A549 (cell line): ENCODE results near the gene NEK7. TPM values are rescaled to one million over a fixed set of nuclear protein-coding genes. Genes with fewer than 3 reads are reported as not detected.

Experiments used
- ATAC-seq, 2 experiments: fragments of 200-7000 bp in 1 of 2; fragments of >200 bp in 1 of 2; cut with Nextera tagmentation in 1 of 2; cut with Tn5 transposase in 1 of 2; 3 replicates each; pipeline versions ENCODE4 v1.8.0 to v1.9.1; 2018 to 2020; ENCODE audit warnings: mild to moderate bottlenecking in 1 of 2, moderate library complexity in 1 of 2
- CTCF ChIA-PET: fragments of 300-600 bp; sonication (Branson Sonifier 250); formaldehyde crosslinking; extraction: SDS; loops from one replicate; lab custom pipeline; 2021; ENCODE audit warnings: antibody characterized with exemption, inconsistent platforms; lab: Yijun Ruan, JAX
- POLR2A ChIA-PET: fragments of 350-600 bp; formaldehyde crosslinking; extraction: SDS; loops from one replicate; lab custom pipeline; 2021; ENCODE audit warnings: antibody characterized with exemption, inconsistent platforms; lab: Yijun Ruan, JAX
- DNase-seq, 2 experiments: peaks; one replicate each; pipeline versions ENCODE4 v3.0.0 to v3.0.0-alpha.2; 2011 to 2016; ENCODE audit warnings: low read depth in 1 of 2, low spot score in 1 of 2
- FAIRE-seq: peaks from 2 replicates; lab custom pipeline; 2011; peaks lifted over from hg19 to GRCh38; lab: Jason Lieb, UNC
- H3K27ac ChIP-seq, 2 experiments: fragments of >200 bp; sonication (Bioruptor Twin); formaldehyde crosslinking; 3 replicates each; pipeline ENCODE4 v1.5.1; 2016 to 2017
- H3K4me1 ChIP-seq: fragments of >200 bp; sonication (Bioruptor Twin); formaldehyde crosslinking; 3 replicates; pipeline ENCODE4 v1.6.1; 2016
- H3K4me2 ChIP-seq: fragments of >200 bp; sonication (Bioruptor Twin); formaldehyde crosslinking; 3 replicates; pipeline ENCODE4 v1.6.1; 2016
- H3K4me3 ChIP-seq: fragments of >200 bp; sonication (Bioruptor Twin); formaldehyde crosslinking; 3 replicates; pipeline ENCODE4 v1.5.1; 2016
- H3K9me3 ChIP-seq: fragments of >200 bp; sonication (Bioruptor Twin); formaldehyde crosslinking; 3 replicates; pipeline ENCODE4 v1.6.1; 2016
- CBX2 ChIP-seq: fragments of 200-600 bp; sonication (generic); IDR thresholded peaks from 2 replicates; pipeline ENCODE4 v1.6.1; 2016; ENCODE audit warnings: low read depth, mild to moderate bottlenecking, borderline replicate concordance
- CBX8 ChIP-seq: fragments of 200-600 bp; sonication (generic); IDR thresholded peaks from 2 replicates; pipeline ENCODE4 v1.6.1; 2016
- CEBPB ChIP-seq, 2 experiments: fragments of >200 bp in 1 of 2; sonication (Bioruptor Twin) in 1 of 2; formaldehyde crosslinking in 1 of 2; IDR thresholded peaks; 2 replicates each; pipeline ENCODE4 v1.6.1; 2012 to 2016
- CHD2 ChIP-seq: fragments of 150-350 bp; IDR thresholded peaks from 2 replicates; pipeline ENCODE4 v1.6.1; 2014; ENCODE audit warnings: low read length; ENCODE audit not compliant: partially characterized antibody
- CHD4 ChIP-seq: fragments of 200-600 bp; sonication (generic); IDR thresholded peaks from 2 replicates; pipeline ENCODE4 v1.6.1; 2016; ENCODE audit warnings: antibody characterized with exemption, mild to moderate bottlenecking, borderline replicate concordance
- EHMT2 ChIP-seq: fragments of 200-600 bp; sonication (generic); IDR thresholded peaks from 2 replicates; pipeline ENCODE4 v1.6.1; 2016; ENCODE audit warnings: antibody characterized with exemption, low read depth, mild to moderate bottlenecking, moderate library complexity
- EP300 ChIP-seq, 2 experiments: fragments of >200 bp; sonication (Bioruptor Twin); formaldehyde crosslinking; IDR thresholded peaks; 2 replicates in 1 of 2; 3 replicates in 1 of 2; pipeline ENCODE4 v1.6.1; 2016 to 2017
- ESRRA ChIP-seq: fragments of 150-350 bp; IDR thresholded peaks from 2 replicates; pipeline ENCODE4 v1.6.1; 2014; ENCODE audit warnings: mild to moderate bottlenecking, low read length, borderline replicate concordance
- GATA3 ChIP-seq: IDR thresholded peaks from 2 replicates; pipeline ENCODE4 v1.6.1; 2012; ENCODE audit warnings: borderline replicate concordance
- HEYL ChIP-seq: fragments of 250-450 bp; sonication (Bioruptor Pico); IDR thresholded peaks from 2 replicates; pipeline ENCODE4 v1.8.0; 2021; ENCODE audit warnings: mild to moderate bottlenecking, moderate library complexity
- HOXA7 ChIP-seq: fragments of 250-450 bp; sonication (Bioruptor Pico); IDR thresholded peaks from 2 replicates; pipeline ENCODE4 v1.5.0; 2020; ENCODE audit warnings: mild to moderate bottlenecking, moderate library complexity
- HOXB13 ChIP-seq: fragments of 250-450 bp; sonication (Bioruptor Pico); IDR thresholded peaks from 2 replicates; pipeline ENCODE4 v1.5.0; 2020; ENCODE audit warnings: low read depth, mild to moderate bottlenecking, moderate library complexity
- JUNB ChIP-seq: fragments of >200 bp; sonication (Bioruptor Twin); formaldehyde crosslinking; IDR thresholded peaks from 2 replicates; pipeline ENCODE4 v1.6.1; 2016
- KDM1A ChIP-seq: fragments of 200-600 bp; sonication (generic); IDR thresholded peaks from 2 replicates; pipeline ENCODE4 v1.6.1; 2016; ENCODE audit warnings: low read depth, mild to moderate bottlenecking
- MAZ ChIP-seq: fragments of 150-350 bp; IDR thresholded peaks from 2 replicates; pipeline ENCODE4 v1.6.1; 2014; ENCODE audit warnings: antibody characterized with exemption, low read depth, low read length, borderline replicate concordance
- NFE2L2 ChIP-seq: fragments of 150-350 bp; conservative IDR thresholded peaks from 2 replicates; pipeline ENCODE4 v1.6.1; 2014; ENCODE audit warnings: low read length
- NPAS2 ChIP-seq: fragments of 250-450 bp; sonication (Bioruptor Pico); IDR thresholded peaks from 2 replicates; pipeline ENCODE4 v1.8.0; 2022; ENCODE audit warnings: mild to moderate bottlenecking, moderate library complexity, borderline replicate concordance
- PHF8 ChIP-seq: fragments of 200-600 bp; sonication (generic); IDR thresholded peaks from 2 replicates; pipeline ENCODE4 v1.6.1; 2016; ENCODE audit warnings: low read depth, mild to moderate bottlenecking, antibody characterized with exemption, moderate library complexity, borderline replicate concordance
- POLR2AphosphoS2 ChIP-seq: conservative IDR thresholded peaks from 2 replicates; pipeline ENCODE4 v1.6.1; 2012; ENCODE audit warnings: low read length, improper control_type of control experiment, inconsistent platforms
- RFX5 ChIP-seq: fragments of 450-650 bp; IDR thresholded peaks from 2 replicates; pipeline ENCODE4 v1.7.1; 2014; ENCODE audit warnings: antibody characterized with exemption, mild to moderate bottlenecking, moderate library complexity
- RNF2 ChIP-seq: fragments of 200-600 bp; sonication (generic); IDR thresholded peaks from 2 replicates; pipeline ENCODE4 v1.6.1; 2016; ENCODE audit warnings: low read depth, mild to moderate bottlenecking, antibody characterized with exemption, moderate library complexity, borderline replicate concordance
- TP53 ChIP-seq: fragments of 250-450 bp; sonication (Bioruptor Pico); IDR thresholded peaks from 2 replicates; pipeline ENCODE4 v1.5.0; 2021; ENCODE audit warnings: mild to moderate bottlenecking, moderate library complexity
- ZC3H11A ChIP-seq: fragments of 450-650 bp; IDR thresholded peaks from 2 replicates; pipeline ENCODE4 v1.6.1; 2014; ENCODE audit warnings: antibody characterized with exemption, mild to moderate bottlenecking
- WGBS: methylation state at CpG from one replicate; pipeline ENCODE4 v1.1.6; 2017; ENCODE audit errors: missing lambda C conversion rate; 5-methylcytosine and 5-hydroxymethylcytosine counted together
- polyA plus RNA-seq, 4 experiments: library from polyadenylated mRNA; depleted of rRNA in 3 of 4; stranded (reverse); fragments of >200 nt; fragmentation: RNase III in 1 of 4; extraction: RNeasy Plus Mini Kit Qiagen cat#74134 plus additional on column Dnase treatment in 1 of 4; gene quantifications; 2 replicates in 3 of 4; 3 replicates in 1 of 4; pipeline ENCODE4 v1.2.3, GENCODE V29; 2011 to 2017
- TF ChIP-seq, protein P1 (sequence below): fragments of >200 bp; sonication (Bioruptor Twin); formaldehyde crosslinking; IDR thresholded peaks from 2 replicates; pipeline ENCODE4 v1.6.1; 2016
- TF ChIP-seq, protein P2 (sequence below): fragments of >200 bp; sonication (Bioruptor Twin); formaldehyde crosslinking; IDR thresholded peaks from 3 replicates; pipeline ENCODE4 v1.6.1; 2016
- TF ChIP-seq, protein P3 (sequence below): fragments of 250-450 bp; sonication (Bioruptor Pico); IDR thresholded peaks from 2 replicates; pipeline ENCODE4 v1.5.0; 2021; ENCODE audit warnings: mild to moderate bottlenecking, moderate library complexity, borderline replicate concordance
- TF ChIP-seq, protein P4 (sequence below): fragments of 150-350 bp; IDR thresholded peaks from 2 replicates; pipeline ENCODE4 v1.6.1; 2014; ENCODE audit warnings: low read depth, mild to moderate bottlenecking, low read length
- TF ChIP-seq, protein P5 (sequence below): fragments of >200 bp; sonication (Bioruptor Twin); formaldehyde crosslinking; IDR thresholded peaks from 3 replicates; pipeline ENCODE4 v1.5.1; 2016
- TF ChIP-seq, protein P6 (sequence below): IDR thresholded peaks from 2 replicates; pipeline ENCODE4 v1.6.1; 2012

Gene NEK7
- polyA plus RNA-seq, 2 of the 4 experiments (the other 2 are of a cell fraction), result 15.9 to 62.9 TPM

DNA sequence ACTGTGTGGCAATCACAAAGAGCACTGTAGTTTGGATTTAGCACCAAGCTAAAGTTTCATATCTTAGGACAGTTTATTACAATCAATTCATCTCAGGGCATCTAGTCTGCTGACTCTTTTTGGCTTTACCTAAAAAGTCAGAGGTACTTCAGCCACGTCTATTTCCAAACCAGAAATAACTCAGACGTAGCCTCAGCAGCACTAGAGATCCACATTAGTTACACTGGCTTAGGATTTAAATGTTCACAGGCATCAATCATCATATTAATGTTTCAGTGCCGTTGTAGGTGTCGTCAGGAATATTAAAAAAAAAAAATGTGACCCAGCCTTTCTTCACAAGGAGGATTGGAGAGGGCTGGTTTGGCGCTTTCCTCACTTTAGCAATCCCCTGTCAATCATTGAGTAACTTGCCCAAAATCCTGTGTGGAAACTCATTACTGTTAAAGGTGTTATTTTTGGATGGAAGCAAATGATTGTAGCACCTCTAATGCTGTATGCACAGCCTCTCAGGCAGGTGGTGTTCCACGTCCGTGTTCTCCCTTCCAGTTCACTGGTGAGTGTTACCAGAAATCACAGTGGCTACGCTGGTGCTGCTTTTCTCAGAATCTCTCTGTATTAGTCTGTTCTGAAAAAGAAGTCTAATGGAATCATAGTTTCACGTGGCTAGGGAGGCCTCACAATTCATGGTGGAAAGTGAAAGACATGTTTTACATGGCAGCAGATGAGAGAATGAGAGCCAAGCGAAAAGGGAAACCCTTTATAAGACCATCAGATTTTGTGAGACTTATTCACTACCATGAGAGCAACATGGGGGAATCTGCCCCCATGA, 45.4 kb downstream of the NEK7 start:
- TF ChIP-seq RNF2 (no peak), MAZ (no peak), EHMT2 (no peak), CHD2 (no peak), NPAS2 (CRISPR knock-in tag) (no peak), POLR2AphosphoS2 (no peak), CHD4 (no peak), GATA3 (no peak), ZC3H11A (no peak), HOXA7 (CRISPR knock-in tag) (no peak), CEBPB (IDR thresholded peaks at IDR 0.05) (no peak), CBX8 (no peak), JUNB (no peak), HEYL (CRISPR knock-in tag) (no peak), KDM1A (no peak)
- TF ChIP-seq, protein P1, sequence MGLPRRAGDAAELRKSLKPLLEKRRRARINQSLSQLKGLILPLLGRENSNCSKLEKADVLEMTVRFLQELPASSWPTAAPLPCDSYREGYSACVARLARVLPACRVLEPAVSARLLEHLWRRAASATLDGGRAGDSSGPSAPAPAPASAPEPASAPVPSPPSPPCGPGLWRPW, result no peak
- TF ChIP-seq, protein P2, sequence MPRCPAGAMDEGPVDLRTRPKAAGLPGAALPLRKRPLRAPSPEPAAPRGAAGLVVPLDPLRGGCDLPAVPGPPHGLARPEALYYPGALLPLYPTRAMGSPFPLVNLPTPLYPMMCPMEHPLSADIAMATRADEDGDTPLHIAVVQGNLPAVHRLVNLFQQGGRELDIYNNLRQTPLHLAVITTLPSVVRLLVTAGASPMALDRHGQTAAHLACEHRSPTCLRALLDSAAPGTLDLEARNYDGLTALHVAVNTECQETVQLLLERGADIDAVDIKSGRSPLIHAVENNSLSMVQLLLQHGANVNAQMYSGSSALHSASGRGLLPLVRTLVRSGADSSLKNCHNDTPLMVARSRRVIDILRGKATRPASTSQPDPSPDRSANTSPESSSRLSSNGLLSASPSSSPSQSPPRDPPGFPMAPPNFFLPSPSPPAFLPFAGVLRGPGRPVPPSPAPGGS, result no peak
- TF ChIP-seq, protein P3, sequence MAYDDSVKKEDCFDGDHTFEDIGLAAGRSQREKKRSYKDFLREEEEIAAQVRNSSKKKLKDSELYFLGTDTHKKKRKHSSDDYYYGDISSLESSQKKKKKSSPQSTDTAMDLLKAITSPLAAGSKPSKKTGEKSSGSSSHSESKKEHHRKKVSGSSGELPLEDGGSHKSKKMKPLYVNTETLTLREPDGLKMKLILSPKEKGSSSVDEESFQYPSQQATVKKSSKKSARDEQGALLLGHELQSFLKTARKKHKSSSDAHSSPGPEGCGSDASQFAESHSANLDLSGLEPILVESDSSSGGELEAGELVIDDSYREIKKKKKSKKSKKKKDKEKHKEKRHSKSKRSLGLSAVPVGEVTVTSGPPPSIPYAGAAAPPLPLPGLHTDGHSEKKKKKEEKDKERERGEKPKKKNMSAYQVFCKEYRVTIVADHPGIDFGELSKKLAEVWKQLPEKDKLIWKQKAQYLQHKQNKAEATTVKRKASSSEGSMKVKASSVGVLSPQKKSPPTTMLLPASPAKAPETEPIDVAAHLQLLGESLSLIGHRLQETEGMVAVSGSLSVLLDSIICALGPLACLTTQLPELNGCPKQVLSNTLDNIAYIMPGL (CRISPR knock-in tag), result no peak
- TF ChIP-seq, protein P4, sequence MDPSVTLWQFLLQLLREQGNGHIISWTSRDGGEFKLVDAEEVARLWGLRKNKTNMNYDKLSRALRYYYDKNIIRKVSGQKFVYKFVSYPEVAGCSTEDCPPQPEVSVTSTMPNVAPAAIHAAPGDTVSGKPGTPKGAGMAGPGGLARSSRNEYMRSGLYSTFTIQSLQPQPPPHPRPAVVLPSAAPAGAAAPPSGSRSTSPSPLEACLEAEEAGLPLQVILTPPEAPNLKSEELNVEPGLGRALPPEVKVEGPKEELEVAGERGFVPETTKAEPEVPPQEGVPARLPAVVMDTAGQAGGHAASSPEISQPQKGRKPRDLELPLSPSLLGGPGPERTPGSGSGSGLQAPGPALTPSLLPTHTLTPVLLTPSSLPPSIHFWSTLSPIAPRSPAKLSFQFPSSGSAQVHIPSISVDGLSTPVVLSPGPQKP, result no peak
- DNase-seq, result no peak
- Histone ChIP-seq H3K27ac (no peak overlapping the region), H3K4me3 (no peak overlapping the region), H3K9me3 (no peaks in the 10 kb centered on the region), H3K4me2 (no peak overlapping the region), H3K4me1 (peaks cover 3% of the 10 kb centered on the region; the same call in 1 of the 3 replicates)
- no peak for ATAC-seq
- 93% methylated on average over 10 of the region's 10 CpGs for WGBS
- ChIA-PET POLR2A (no interaction called here), CTCF (interaction anchor here (1.7 kb wide), 1 partner anchor 10 kb away, joined by 4 read pairs; no protein-coding TSS in a partner anchor)
- FAIRE-seq, result no peak

DNA sequence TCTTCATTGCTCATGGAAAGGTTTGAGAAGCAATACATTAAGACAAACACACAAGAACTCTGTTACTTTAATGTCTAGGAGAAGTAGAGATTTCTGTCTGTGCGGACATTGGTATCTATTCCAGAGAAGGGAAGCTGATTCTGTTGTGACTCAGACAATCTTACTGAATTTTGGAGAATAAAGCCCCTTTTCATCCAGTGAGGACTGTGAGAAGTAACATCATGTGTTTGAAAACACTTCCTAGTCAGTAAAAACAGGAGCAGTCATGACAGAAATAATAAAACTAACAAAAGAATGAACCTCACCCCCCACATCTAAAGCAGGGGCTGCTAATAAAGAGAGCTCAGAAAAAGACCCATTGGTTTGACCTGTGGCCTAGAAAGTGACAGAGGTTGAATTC, 46.6 kb downstream of the NEK7 start:
- no peaks in the 10 kb centered on the region for H3K9me3 ChIP-seq
- DNase-seq (no peak), FAIRE-seq (no peak), ATAC-seq (no peak)
- no peak overlapping the region for H3K4me3 ChIP-seq
- peaks cover 3% of the 10 kb centered on the region; the same call in 1 of the 3 replicates for H3K4me1 ChIP-seq
- WGBS, result 89% methylated on average over 1 of the region's 1 CpG
- CTCF ChIA-PET, result interaction anchor here (1.0 kb wide), 1 partner anchor 26 kb away, joined by 3 read pairs; no protein-coding TSS in a partner anchor
- H3K27ac ChIP-seq, result no peak overlapping the region
- POLR2A ChIA-PET, result no interaction called here
- no peak overlapping the region for H3K4me2 ChIP-seq
- TF ChIP-seq RFX5 (no peak), CBX2 (no peak), HEYL (CRISPR knock-in tag) (no peak), POLR2AphosphoS2 (no peak), HOXB13 (CRISPR knock-in tag) (no peak), TP53 (no peak), CHD2 (no peak), PHF8 (no peak), NFE2L2 (no peak), GATA3 (no peak), EP300 (IDR thresholded peaks at IDR 0.05) (no peak), ESRRA (no peak)
- TF ChIP-seq, protein P5, sequence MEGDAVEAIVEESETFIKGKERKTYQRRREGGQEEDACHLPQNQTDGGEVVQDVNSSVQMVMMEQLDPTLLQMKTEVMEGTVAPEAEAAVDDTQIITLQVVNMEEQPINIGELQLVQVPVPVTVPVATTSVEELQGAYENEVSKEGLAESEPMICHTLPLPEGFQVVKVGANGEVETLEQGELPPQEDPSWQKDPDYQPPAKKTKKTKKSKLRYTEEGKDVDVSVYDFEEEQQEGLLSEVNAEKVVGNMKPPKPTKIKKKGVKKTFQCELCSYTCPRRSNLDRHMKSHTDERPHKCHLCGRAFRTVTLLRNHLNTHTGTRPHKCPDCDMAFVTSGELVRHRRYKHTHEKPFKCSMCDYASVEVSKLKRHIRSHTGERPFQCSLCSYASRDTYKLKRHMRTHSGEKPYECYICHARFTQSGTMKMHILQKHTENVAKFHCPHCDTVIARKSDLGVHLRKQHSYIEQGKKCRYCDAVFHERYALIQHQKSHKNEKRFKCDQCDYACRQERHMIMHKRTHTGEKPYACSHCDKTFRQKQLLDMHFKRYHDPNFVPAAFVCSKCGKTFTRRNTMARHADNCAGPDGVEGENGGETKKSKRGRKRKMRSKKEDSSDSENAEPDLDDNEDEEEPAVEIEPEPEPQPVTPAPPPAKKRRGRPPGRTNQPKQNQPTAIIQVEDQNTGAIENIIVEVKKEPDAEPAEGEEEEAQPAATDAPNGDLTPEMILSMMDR, result no peak
- TF ChIP-seq, protein P6, sequence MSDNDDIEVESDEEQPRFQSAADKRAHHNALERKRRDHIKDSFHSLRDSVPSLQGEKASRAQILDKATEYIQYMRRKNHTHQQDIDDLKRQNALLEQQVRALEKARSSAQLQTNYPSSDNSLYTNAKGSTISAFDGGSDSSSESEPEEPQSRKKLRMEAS, result no peak
- TF ChIP-seq, protein P2, result no peak
